ENCODE results near the gene THAP9.
A peak's percentile ranks its signal among the peaks of the same experiment; 100 is the strongest.
"Not testable (repeated sequence)": the region's sequence is repeated elsewhere in the genome, so short reads cannot be mapped to it uniquely, and the experiment has no call there.

THAP9 gene

GRCh38 chr4:82900411-82901182, at the start of gene THAP9:
Gene THAP9 (plus strand): TSS chr4:82900735. CDS start chr4:82900803, 68 bp downstream.
- peak; percentile 99 for DNase-seq (ENCODE audit: low spot score)

- no peak for DNase-seq (ENCODE audit: low spot score)
Observed at GRCh38 chr4:82851318-82851717, 49.2 kb upstream of the THAP9 start.

- no peak for DNase-seq (ENCODE audit: low spot score)
Observed at GRCh38 chr4:82851885-82852750, 48.4 kb upstream of the THAP9 start.

GRCh38 chr4:82852751-82853285, 47.7 kb upstream of the THAP9 start:
- no peak for DNase-seq (ENCODE audit: low spot score)

GRCh38 chr4:82860487-82860886, 40.0 kb upstream of the THAP9 start:
- DNase-seq (ENCODE audit: low spot score) = not testable (repeated sequence)

- no peak for DNase-seq (ENCODE audit: low spot score)
Observed at GRCh38 chr4:82861529-82861928, 39.0 kb upstream of the THAP9 start.

GRCh38 chr4:82864336-82864979, 36.1 kb upstream of the THAP9 start:
- no peak for DNase-seq (ENCODE audit: low spot score)

- no peak for DNase-seq (ENCODE audit: low spot score)
Observed at GRCh38 chr4:82865592-82865991, 34.9 kb upstream of the THAP9 start.

GRCh38 chr4:82866033-82866432, 34.5 kb upstream of the THAP9 start:
- not testable (repeated sequence) for DNase-seq (ENCODE audit: low spot score)

GRCh38 chr4:82866706-82867385, 33.7 kb upstream of the THAP9 start:
- no peak for DNase-seq (ENCODE audit: low spot score)

- DNase-seq (ENCODE audit: low spot score) = no peak
Observed at GRCh38 chr4:82868572-82868971, 32.0 kb upstream of the THAP9 start.

- no peak for DNase-seq (ENCODE audit: low spot score)
Observed at GRCh38 chr4:82885410-82885809, 15.1 kb upstream of the THAP9 start.

GRCh38 chr4:82886147-82886942, 14.2 kb upstream of the THAP9 start:
- no peak for DNase-seq (ENCODE audit: low spot score)

- no peak for DNase-seq (ENCODE audit: low spot score)
Observed at GRCh38 chr4:82889287-82889686, 11.2 kb upstream of the THAP9 start.

- no peak for DNase-seq (ENCODE audit: low spot score)
Observed at GRCh38 chr4:82890528-82890900, 10.0 kb upstream of the THAP9 start.

GRCh38 chr4:82890901-82891706, 9.4 kb upstream of the THAP9 start, which contains the start of gene SEC31A:
Gene SEC31A (minus strand): TSS chr4:82891153. CDS start chr4:82881936, 9,217 bp downstream.
- peak; percentile 93 for DNase-seq (ENCODE audit: low spot score)

- no peak for DNase-seq (ENCODE audit: low spot score)
Observed at GRCh38 chr4:82891707-82892466, 8.6 kb upstream of the THAP9 start.

- DNase-seq (ENCODE audit: low spot score) = no peak
Observed at GRCh38 chr4:82892467-82892802, 8.1 kb upstream of the THAP9 start.

GRCh38 chr4:82893942-82894341, 6.6 kb upstream of the THAP9 start:
- DNase-seq (ENCODE audit: low spot score) = no peak
